HEK293T (cell line): ENCODE results near the gene VEZF1.

Experiments
- CTCF ChIA-PET: fragments of 350-600 bp; formaldehyde crosslinking; extraction: SDS; loops from one replicate; lab custom pipeline; 2021; ENCODE audit warnings: antibody characterized with exemption, inconsistent platforms; lab: Yijun Ruan, JAX
- POLR2A ChIA-PET: fragments of 350-600 bp; formaldehyde crosslinking; extraction: SDS; loops from one replicate; lab custom pipeline; 2020; ENCODE audit warnings: antibody characterized with exemption, inconsistent platforms; lab: Yijun Ruan, JAX
- DNase-seq: peaks from one replicate; pipeline ENCODE4 v3.0.0; 2012; ENCODE audit warnings: mixed read lengths; ENCODE audit errors: extremely low spot score
- ARNT ChIP-seq: fragments of 450-650 bp; IDR thresholded peaks from 2 replicates; pipeline ENCODE4 v1.6.1; 2017; ENCODE audit warnings: mild to moderate bottlenecking
- BHLHE40 ChIP-seq: fragments of 450-650 bp; IDR thresholded peaks from 2 replicates; pipeline ENCODE4 v1.6.1; 2016; ENCODE audit warnings: mild to moderate bottlenecking, moderate library complexity, borderline replicate concordance
- CTBP1 ChIP-seq: fragments of 450-650 bp; IDR thresholded peaks from 2 replicates; pipeline ENCODE4 v1.6.1; 2016; ENCODE audit warnings: borderline replicate concordance
- ELF4 ChIP-seq: fragments of 450-650 bp; IDR thresholded peaks from 2 replicates; pipeline ENCODE4 v1.6.1; 2017; ENCODE audit warnings: antibody characterized with exemption
- FOXA1 ChIP-seq: fragments of 450-650 bp; IDR thresholded peaks from 2 replicates; pipeline ENCODE4 v1.6.1; 2016; ENCODE audit warnings: mild to moderate bottlenecking
- FOXK2 ChIP-seq: fragments of 450-650 bp; IDR thresholded peaks from 2 replicates; pipeline ENCODE4 v1.6.1; 2016; ENCODE audit warnings: mild to moderate bottlenecking
- FOXM1 ChIP-seq: fragments of 450-650 bp; IDR thresholded peaks from 2 replicates; pipeline ENCODE4 v1.6.1; 2017; ENCODE audit warnings: mild to moderate bottlenecking, borderline replicate concordance
- HDGF ChIP-seq: fragments of 450-650 bp; IDR thresholded peaks from 2 replicates; pipeline ENCODE4 v1.6.1; 2017; ENCODE audit warnings: antibody characterized with exemption, borderline replicate concordance
- L3MBTL2 ChIP-seq: fragments of 450-650 bp; conservative IDR thresholded peaks from 2 replicates; pipeline ENCODE4 v1.6.1; 2016; ENCODE audit warnings: mild to moderate bottlenecking
- LEF1 ChIP-seq: fragments of 450-650 bp; IDR thresholded peaks from 2 replicates; pipeline ENCODE4 v1.6.1; 2017; ENCODE audit warnings: mild to moderate bottlenecking, borderline replicate concordance
- NFRKB ChIP-seq: fragments of 450-650 bp; IDR thresholded peaks from 2 replicates; pipeline ENCODE4 v1.6.1; 2016; ENCODE audit warnings: mild to moderate bottlenecking, moderate library complexity
- PKNOX1 ChIP-seq: fragments of 450-650 bp; IDR thresholded peaks from 2 replicates; pipeline ENCODE4 v1.6.1; 2016
- SP1 ChIP-seq: fragments of 450-650 bp; IDR thresholded peaks from 2 replicates; pipeline ENCODE4 v1.6.1; 2017
- SUZ12 ChIP-seq: fragments of 450-650 bp; IDR thresholded peaks from 2 replicates; pipeline ENCODE4 v1.6.1; 2016; ENCODE audit warnings: mild to moderate bottlenecking
- TARDBP ChIP-seq: fragments of 450-650 bp; IDR thresholded peaks from 2 replicates; pipeline ENCODE4 v1.6.1; 2016
- ZNF384 ChIP-seq: fragments of 450-650 bp; IDR thresholded peaks from 2 replicates; pipeline ENCODE4 v1.6.1; 2016

The VEZF1 gene

GRCh38 chr17:57987581-57988300 lies at the start of gene VEZF1:
Gene VEZF1, minus strand, starts transcription at chr17:57988254. Its CDS starts 143 bp downstream, at chr17:57988111.
- DNase-seq: peak; percentile 74
- ChIA-PET POLR2A (interaction anchor here (0.6 to 2.8 kb wide), 12 partner anchors 9 to 138 kb away, joined by 3 to 18 read pairs (median 4); partner anchors contain the start of genes MRPS23 and SRSF1), CTCF (no interaction called here)
- TF ChIP-seq L3MBTL2 (peak; percentile 41; the same call in 1 of the 2 replicates), FOXK2 (no peak), SUZ12 (no peak), LEF1 (no peak), ZNF384 (no peak), PKNOX1 (no peak), HDGF (no peak), NFRKB (no peak), SP1 (no peak), TARDBP (no peak), FOXA1 (no peak), BHLHE40 (no peak), ARNT (0 out of 2 replicates have a peak, but pooled peaks have one; percentile 4), CTBP1 (no peak), ELF4 (no peak), FOXM1 (peak; percentile 94)

- ChIA-PET CTCF (interaction anchor here (0.9 kb wide), 1 partner anchor 9 kb away, joined by 3 read pairs; no protein-coding TSS in a partner anchor), POLR2A (interaction anchor here (1.8 kb wide), 1 partner anchor 25 kb away, joined by 4 read pairs; no protein-coding TSS in a partner anchor)
- TF ChIP-seq BHLHE40 (no peak), NFRKB (no peak), PKNOX1 (no peak)
- no peak for DNase-seq
Measured at GRCh38 chr17:58032691-58033415, 44.8 kb upstream of the VEZF1 start.

GRCh38 chr17:58028578-58028977 lies 40.5 kb upstream of the VEZF1 start:
- TF ChIP-seq ZNF384 (peak; percentile 70), ELF4 (no peak)

GRCh38 chr17:58020401-58020800 lies 32.3 kb upstream of the VEZF1 start:
- ChIA-PET CTCF (no interaction called here), POLR2A (interaction anchor here (1.0 to 6.0 kb wide), 2 partner anchors 13 to 63 kb away, joined by 3 to 53 read pairs; partner anchors contain the start of genes DYNLL2 and SRSF1)
- no peak for DNase-seq

More at GRCh38 chr17:58028578-58028977, 40.5 kb upstream of the VEZF1 start:
- DNase-seq: no peak
- ChIA-PET CTCF (no interaction called here), POLR2A (interaction anchor here (1.0 kb wide), 1 partner anchor 21 kb away, joined by 3 read pairs; the partner anchor contains the start of gene SRSF1)

GRCh38 chr17:58019521-58019920 lies 31.5 kb upstream of the VEZF1 start:
- ChIA-PET POLR2A (interaction anchor here (0.8 to 6.0 kb wide), 3 partner anchors 9 to 65 kb away, joined by 3 to 53 read pairs (median 3); partner anchors contain the start of gene SRSF1), CTCF (interaction anchor here (0.5 kb wide), 1 partner anchor 396 kb away, joined by 3 read pairs; no protein-coding TSS in a partner anchor)
- TF ChIP-seq L3MBTL2 (no peak), SP1 (no peak)
- no peak for DNase-seq

More at GRCh38 chr17:58020401-58020800, 32.3 kb upstream of the VEZF1 start:
- TF ChIP-seq SUZ12 (no peak), NFRKB (no peak), ZNF384 (0 out of 2 replicates have a peak, but pooled peaks have one; percentile 8), FOXM1 (no peak), BHLHE40 (no peak), LEF1 (no peak), TARDBP (no peak), CTBP1 (no peak), FOXA1 (no peak), PKNOX1 (peak; percentile 42), FOXK2 (no peak), L3MBTL2 (no peak), ELF4 (no peak), ARNT (no peak), SP1 (no peak), HDGF (no peak)

GRCh38 chr17:58019039-58019438 lies 31.0 kb upstream of the VEZF1 start:
- no peak for DNase-seq
- CTCF ChIA-PET: interaction anchor here (0.5 kb wide), 1 partner anchor 397 kb away, joined by 3 read pairs; no protein-coding TSS in a partner anchor
- TF ChIP-seq L3MBTL2: no peak
- no peak for TF ChIP-seq FOXM1
- TF ChIP-seq PKNOX1: no peak
- TF ChIP-seq FOXK2: no peak
- TF ChIP-seq HDGF: no peak
- no peak for TF ChIP-seq FOXA1
- TF ChIP-seq ZNF384: no peak
- TF ChIP-seq SP1: no peak
- TF ChIP-seq ELF4: no peak
- POLR2A ChIA-PET: interaction anchor here (0.8 to 6.0 kb wide), 3 partner anchors 9 to 66 kb away, joined by 3 to 53 read pairs (median 3); partner anchors contain the start of gene SRSF1
